MM.1S (cell line): ENCODE measurements around the gene ANKLE2.

Experiments
- DNase-seq: peaks from one replicate; pipeline ENCODE4 v3.0.0-alpha.2; 2015
- H2AFZ ChIP-seq: fragments of 300-600 bp; sonication (generic); 2 replicates; pipeline ENCODE4 v1.6.0; 2016; ENCODE audit warnings: antibody characterized with exemption, low read length
- H3F3A ChIP-seq: fragments of 300-600 bp; sonication (generic); 2 replicates; pipeline ENCODE4 v1.6.1; 2016; ENCODE audit warnings: mild to moderate bottlenecking, antibody characterized with exemption, low read length, moderate library complexity, mixed read lengths; ENCODE audit not compliant: insufficient read depth
- H3K27ac ChIP-seq: fragments of 300-600 bp; sonication (generic); 2 replicates; pipeline ENCODE4 v1.5.1; 2016; ENCODE audit warnings: mild to moderate bottlenecking, low read length
- H3K27me3 ChIP-seq: fragments of 300-600 bp; sonication (generic); replicated peaks from 2 replicates; pipeline ENCODE4 v1.6.0; 2016; ENCODE audit warnings: low read length; ENCODE audit not compliant: insufficient read depth
- H3K36me3 ChIP-seq: fragments of 300-600 bp; sonication (generic); replicated peaks from 2 replicates; pipeline ENCODE4 v1.6.1; 2016; ENCODE audit warnings: mild to moderate bottlenecking, low read length, mixed read lengths; ENCODE audit not compliant: insufficient read depth
- H3K4me1 ChIP-seq: fragments of 300-600 bp; sonication (generic); 2 replicates; pipeline ENCODE4 v1.6.1; 2016; ENCODE audit warnings: low read length, mixed read lengths
- H3K4me2 ChIP-seq: fragments of 300-600 bp; sonication (generic); 2 replicates; pipeline ENCODE4 v1.6.0; 2016; ENCODE audit warnings: low read depth, low read length
- H3K4me3 ChIP-seq: fragments of 300-600 bp; sonication (generic); 2 replicates; pipeline ENCODE4 v1.5.1; 2016; ENCODE audit warnings: low read length, mixed read lengths
- H3K79me2 ChIP-seq: fragments of 300-600 bp; sonication (generic); 2 replicates; pipeline ENCODE4 v1.6.1; 2016; ENCODE audit warnings: mixed run types, low read length, mixed read lengths
- H3K9ac ChIP-seq: fragments of 300-600 bp; sonication (generic); 2 replicates; pipeline ENCODE4 v1.6.1; 2016; ENCODE audit warnings: low read length, mixed read lengths
- H3K9me2 ChIP-seq: fragments of 300-600 bp; sonication (generic); replicated peaks from 2 replicates; pipeline ENCODE4 v1.6.1; 2016; ENCODE audit warnings: mild to moderate bottlenecking, low read length, mixed read lengths; ENCODE audit not compliant: insufficient read depth
- H3K9me3 ChIP-seq: fragments of 300-600 bp; sonication (generic); replicated peaks from 2 replicates; pipeline ENCODE4 v1.6.1; 2016; ENCODE audit warnings: mild to moderate bottlenecking, low read length, mixed read lengths; ENCODE audit not compliant: insufficient read depth
- H4K20me1 ChIP-seq: fragments of 300-600 bp; sonication (generic); 2 replicates; pipeline ENCODE4 v1.6.1; 2016; ENCODE audit warnings: mild to moderate bottlenecking, low read length, moderate library complexity, mixed read lengths; ENCODE audit not compliant: insufficient read depth
- CTCF ChIP-seq: fragments of 300-600 bp; sonication (generic); IDR thresholded peaks from 2 replicates; pipeline ENCODE4 v1.5.1; 2016; ENCODE audit warnings: antibody characterized with exemption, low read length, mixed read lengths
- EZH2 ChIP-seq: fragments of 300-600 bp; sonication (generic); optimal IDR thresholded peaks from 2 replicates; pipeline ENCODE3; 2017; ENCODE audit warnings: low read depth, mild to moderate bottlenecking, antibody characterized with exemption, low read length, mixed read lengths
- EZH2phosphoT487 ChIP-seq: fragments of 300-600 bp; sonication (generic); IDR thresholded peaks from 2 replicates; pipeline ENCODE4 v1.6.1; 2018; ENCODE audit warnings: antibody characterized with exemption, low read length

ANKLE2 gene

GRCh38 chr12:132736378-132736777 lies 25.3 kb downstream of the ANKLE2 start:
- Histone ChIP-seq H3K27me3 (no peaks in the 10 kb centered on the region), H3K9me2 (no peaks in the 10 kb centered on the region), H3K9me3 (no peaks in the 10 kb centered on the region), H3K9ac (no peak overlapping the region), H3K27ac (no peak overlapping the region), H3K4me2 (no peak overlapping the region), H3K4me3 (no peak overlapping the region), H3F3A (no peaks in the 10 kb centered on the region), H3K4me1 (no peaks in the 10 kb centered on the region), H2AFZ (no peak overlapping the region), H3K79me2 (no peaks in the 10 kb centered on the region), H4K20me1 (no peaks in the 10 kb centered on the region), H3K36me3 (no peaks in the 10 kb centered on the region)
- no peak for DNase-seq
- TF ChIP-seq EZH2 = no peak
- no peak for TF ChIP-seq CTCF
- no peak for TF ChIP-seq EZH2phosphoT487

GRCh38 chr12:132735496-132735895 lies 26.1 kb downstream of the ANKLE2 start:
- H3K36me3 ChIP-seq = no peaks in the 10 kb centered on the region
- no peak overlapping the region for H3K27ac ChIP-seq
- no peak overlapping the region for H3K4me2 ChIP-seq
- no peaks in the 10 kb centered on the region for H3K27me3 ChIP-seq
- H4K20me1 ChIP-seq = no peaks in the 10 kb centered on the region
- no peaks in the 10 kb centered on the region for H3K4me1 ChIP-seq
- H3K79me2 ChIP-seq = no peaks in the 10 kb centered on the region
- H3K9ac ChIP-seq = no peak overlapping the region
- no peak overlapping the region for H3K4me3 ChIP-seq
- TF ChIP-seq EZH2 = no peak
- no peak for TF ChIP-seq EZH2phosphoT487
- no peak for TF ChIP-seq CTCF
- H2AFZ ChIP-seq = no peak overlapping the region
- H3F3A ChIP-seq = no peaks in the 10 kb centered on the region
- no peak for DNase-seq
- H3K9me3 ChIP-seq = no peaks in the 10 kb centered on the region
- H3K9me2 ChIP-seq = no peaks in the 10 kb centered on the region

- no peak overlapping the region for H3K27ac ChIP-seq
- no peaks in the 10 kb centered on the region for H3K36me3 ChIP-seq
- DNase-seq = no peak
Measured at GRCh38 chr12:132734206-132734605, 27.4 kb downstream of the ANKLE2 start.

More at GRCh38 chr12:132734206-132734605, 27.4 kb downstream of the ANKLE2 start:
- Histone ChIP-seq H3K4me1 (no peaks in the 10 kb centered on the region), H2AFZ (no peak overlapping the region), H4K20me1 (no peaks in the 10 kb centered on the region), H3K4me3 (no peak overlapping the region), H3K27me3 (no peaks in the 10 kb centered on the region), H3K9me3 (no peaks in the 10 kb centered on the region), H3K9me2 (no peaks in the 10 kb centered on the region), H3F3A (no peaks in the 10 kb centered on the region), H3K9ac (no peak overlapping the region), H3K4me2 (no peak overlapping the region), H3K79me2 (no peaks in the 10 kb centered on the region)
- TF ChIP-seq CTCF (no peak), EZH2phosphoT487 (no peak), EZH2 (no peak)
